Subcutaneous adipose tissue (tissue), 4 donors: Measurements from ENCODE around the gene MEOX1. TPM values are rescaled to one million over a fixed set of nuclear protein-coding genes. Genes with fewer than 3 reads are reported as not detected.

Source experiments
- CTCF ChIP-seq: fragments of 450-650 bp; IDR thresholded peaks from one replicate; pipeline ENCODE4 v1.5.1; 2016; ENCODE audit warnings: low read depth, mild to moderate bottlenecking, control low read depth, antibody characterized with exemption, moderate library complexity
- small RNA-seq: library from RNA; depleted of rRNA; stranded (forward); fragments of <200 nt; gene quantifications from one replicate; pipeline ENCODE3, GENCODE V24; 2016
- total RNA-seq, 4 donors: library from RNA; depleted of rRNA; stranded (reverse); fragments of >200 nt; gene quantifications; one replicate each; pipeline ENCODE4 v1.1.0, GENCODE V29; 2016

MEOX1 gene
- total RNA-seq, 4 donors from 2014 or later, result 5.6 to 31.5 (median 15.1) TPM

- no peak for TF ChIP-seq CTCF
These were observed 63.9 kb downstream of the MEOX1 start for GRCh38 chr17:43597624-43598356.

GRCh38 chr17:43595466-43595865 lies 66.3 kb downstream of the MEOX1 start:
- TF ChIP-seq CTCF, result no peak

GRCh38 chr17:43591779-43592562 lies 69.8 kb downstream of the MEOX1 start:
- TF ChIP-seq CTCF, result no peak

GRCh38 chr17:43591001-43591400 lies 70.7 kb downstream of the MEOX1 start:
- TF ChIP-seq CTCF, result no peak

Small RNAs within 50 kb of the gene (small RNA-seq; reads per million reads assigned to genes)
- gene RF00017, result not detected

Other genes starting within 250 kb of the MEOX1 start
- 10 to 100 TPM; 27.5 to 31.7 (median 28.4) TPM for gene DHX8, start 177.9 kb downstream of the MEOX1 start, total RNA-seq
- under 1 TPM in 1 of 4 donors, not detected in 3; 0.22 TPM for gene ETV4, start 115.6 kb downstream of the MEOX1 start, total RNA-seq
- gene SOST, start 96.9 kb upstream of the MEOX1 start, total RNA-seq, result not detected
- 10 to 100 TPM; 55.4 to 86.4 (median 60.2) TPM for gene DUSP3, start 117.1 kb upstream of the MEOX1 start, total RNA-seq
- under 1 TPM in 2 of 4 donors, not detected in 2; 0.19 to 0.22 TPM for gene CFAP97D1, start 118.5 kb upstream of the MEOX1 start, total RNA-seq
- 100 to 1,000 TPM in 1 of 4 donors, 10 to 100 TPM in 2, 1 to 10 TPM in 1; 9.0 to 122 (median 25.2) TPM for gene MPP3, start 171.2 kb upstream of the MEOX1 start, total RNA-seq
- gene CD300LG, start 185.3 kb upstream of the MEOX1 start, total RNA-seq, result 100 to 1,000 TPM in 1 of 4 donors, 10 to 100 TPM in 3; 29.5 to 234 (median 50.5) TPM
- 1 to 10 TPM in 3 of 4 donors, under 1 TPM in 1; 0.65 to 4.2 (median 2.2) TPM for gene MPP2, start 245.6 kb upstream of the MEOX1 start, total RNA-seq